ENCODE measurements around the gene HOXA4.

The HOXA4 gene

DNA sequence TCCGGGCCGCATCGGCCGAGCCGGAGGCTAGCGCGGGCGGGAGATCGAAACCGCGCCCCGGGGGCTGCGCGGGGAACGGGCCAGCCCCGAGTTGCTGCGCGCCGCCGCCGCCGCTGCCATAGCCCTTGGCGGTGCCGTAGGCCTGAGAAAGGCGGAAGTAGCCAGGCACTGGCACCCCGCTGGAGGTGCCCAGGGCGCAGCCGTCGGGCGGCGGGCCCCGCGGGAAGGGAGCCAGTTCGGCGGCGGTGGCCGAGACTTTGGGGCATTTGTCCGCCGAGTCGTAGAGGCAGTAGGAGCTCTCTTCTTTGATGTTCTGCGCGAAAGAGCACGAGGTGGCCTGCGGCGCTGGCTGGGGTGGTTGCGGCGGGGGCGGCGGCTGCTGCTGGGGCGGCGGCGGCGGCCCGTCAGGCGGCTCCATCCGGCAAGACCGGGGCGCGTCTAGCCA lies 43.0 kb upstream of the HOXA4 start:
- DNase-seq (ENCODE audit: low read depth), result no peak

DNA sequence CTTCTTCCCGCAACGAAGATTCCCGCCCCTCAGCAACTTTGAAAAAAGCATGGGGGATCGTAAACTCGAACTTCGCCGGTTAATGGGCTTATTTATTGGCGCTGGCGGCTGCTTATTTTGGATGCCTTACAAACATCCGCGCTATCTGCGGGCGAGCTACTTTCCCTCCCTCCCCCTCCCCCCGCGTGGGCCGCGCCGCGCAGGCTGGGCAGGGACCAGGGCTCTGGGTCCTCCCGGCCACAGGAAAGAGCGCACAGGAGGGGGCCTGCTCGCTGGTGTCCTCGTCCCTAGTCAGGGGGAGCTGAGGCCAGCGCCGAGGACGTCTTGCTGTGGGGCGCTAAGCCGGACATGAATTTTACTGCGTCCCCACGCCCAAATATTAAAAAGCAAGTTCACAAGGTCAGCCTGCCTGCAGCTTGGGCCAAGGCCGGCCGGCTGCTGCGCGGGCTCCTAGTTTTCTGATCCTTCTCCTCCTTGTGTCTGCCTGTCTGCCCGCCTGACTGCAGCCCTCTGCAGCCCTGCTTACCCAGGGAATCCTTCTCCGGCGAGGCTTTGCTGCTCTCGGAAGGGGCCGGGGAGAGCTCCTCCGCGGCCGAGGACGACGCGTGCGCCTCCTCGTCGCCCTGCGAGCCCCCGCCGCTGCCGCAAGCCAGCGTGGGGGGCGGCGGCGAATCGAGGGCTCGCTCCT lies 42.4 kb upstream of the HOXA4 start:
- in situ Hi-C loops (cut with HindIII; ENCODE audit: low sequenced_read_pairs), result loop anchor here (25.0 kb wide), 1 partner anchor 1011 kb away; the partner anchor contains the start of gene NFE2L3
- TF ChIP-seq, protein P1, sequence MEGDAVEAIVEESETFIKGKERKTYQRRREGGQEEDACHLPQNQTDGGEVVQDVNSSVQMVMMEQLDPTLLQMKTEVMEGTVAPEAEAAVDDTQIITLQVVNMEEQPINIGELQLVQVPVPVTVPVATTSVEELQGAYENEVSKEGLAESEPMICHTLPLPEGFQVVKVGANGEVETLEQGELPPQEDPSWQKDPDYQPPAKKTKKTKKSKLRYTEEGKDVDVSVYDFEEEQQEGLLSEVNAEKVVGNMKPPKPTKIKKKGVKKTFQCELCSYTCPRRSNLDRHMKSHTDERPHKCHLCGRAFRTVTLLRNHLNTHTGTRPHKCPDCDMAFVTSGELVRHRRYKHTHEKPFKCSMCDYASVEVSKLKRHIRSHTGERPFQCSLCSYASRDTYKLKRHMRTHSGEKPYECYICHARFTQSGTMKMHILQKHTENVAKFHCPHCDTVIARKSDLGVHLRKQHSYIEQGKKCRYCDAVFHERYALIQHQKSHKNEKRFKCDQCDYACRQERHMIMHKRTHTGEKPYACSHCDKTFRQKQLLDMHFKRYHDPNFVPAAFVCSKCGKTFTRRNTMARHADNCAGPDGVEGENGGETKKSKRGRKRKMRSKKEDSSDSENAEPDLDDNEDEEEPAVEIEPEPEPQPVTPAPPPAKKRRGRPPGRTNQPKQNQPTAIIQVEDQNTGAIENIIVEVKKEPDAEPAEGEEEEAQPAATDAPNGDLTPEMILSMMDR (IDR thresholded peaks at IDR 0.05; ENCODE audit: low read depth, low read length, missing control alignments), result no peak
- no peak for DNase-seq (ENCODE audit: low read depth)
- H3K4me3 ChIP-seq (ENCODE audit: low read depth, low read length), result no peak overlapping the region

More for the DNA sequence above, 43.0 kb upstream of the HOXA4 start:
- H3K4me3 ChIP-seq (ENCODE audit: low read depth, low read length), result no peak overlapping the region
- in situ Hi-C loops (cut with HindIII; ENCODE audit: low sequenced_read_pairs), result loop anchor here (25.0 kb wide), 1 partner anchor 1011 kb away; the partner anchor contains the start of gene NFE2L3
- TF ChIP-seq, protein P1 (IDR thresholded peaks at IDR 0.05; ENCODE audit: low read depth, low read length, missing control alignments), result no peak

DNA sequence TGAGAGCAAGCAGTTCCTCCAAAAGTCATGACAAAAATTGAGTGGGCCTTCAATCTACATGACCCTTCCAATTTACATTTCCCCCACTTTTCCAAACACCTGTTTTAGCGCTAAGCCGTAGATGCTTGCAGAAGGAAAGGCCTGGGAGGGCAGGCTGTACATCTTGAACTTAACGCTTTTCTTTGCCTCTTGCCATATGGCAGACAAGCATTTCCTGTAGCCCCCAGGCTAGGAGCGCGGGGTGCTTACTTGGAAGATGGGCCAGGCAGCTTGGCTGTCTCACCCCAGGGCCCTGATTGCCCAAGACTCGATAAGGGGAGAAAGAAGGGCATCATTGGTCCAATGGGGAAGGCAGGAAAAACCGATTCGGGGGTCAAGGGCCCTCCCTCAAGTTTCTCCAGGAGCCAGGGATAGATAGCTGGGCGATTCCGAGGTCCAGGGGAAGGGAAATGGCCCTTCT lies 41.8 kb upstream of the HOXA4 start:
- no peak for DNase-seq (ENCODE audit: low read depth)
- TF ChIP-seq, protein P1 (IDR thresholded peaks at IDR 0.05; ENCODE audit: low read depth, low read length, missing control alignments), result no peak
- H3K4me3 ChIP-seq (ENCODE audit: low read depth, low read length), result no peak overlapping the region

DNA sequence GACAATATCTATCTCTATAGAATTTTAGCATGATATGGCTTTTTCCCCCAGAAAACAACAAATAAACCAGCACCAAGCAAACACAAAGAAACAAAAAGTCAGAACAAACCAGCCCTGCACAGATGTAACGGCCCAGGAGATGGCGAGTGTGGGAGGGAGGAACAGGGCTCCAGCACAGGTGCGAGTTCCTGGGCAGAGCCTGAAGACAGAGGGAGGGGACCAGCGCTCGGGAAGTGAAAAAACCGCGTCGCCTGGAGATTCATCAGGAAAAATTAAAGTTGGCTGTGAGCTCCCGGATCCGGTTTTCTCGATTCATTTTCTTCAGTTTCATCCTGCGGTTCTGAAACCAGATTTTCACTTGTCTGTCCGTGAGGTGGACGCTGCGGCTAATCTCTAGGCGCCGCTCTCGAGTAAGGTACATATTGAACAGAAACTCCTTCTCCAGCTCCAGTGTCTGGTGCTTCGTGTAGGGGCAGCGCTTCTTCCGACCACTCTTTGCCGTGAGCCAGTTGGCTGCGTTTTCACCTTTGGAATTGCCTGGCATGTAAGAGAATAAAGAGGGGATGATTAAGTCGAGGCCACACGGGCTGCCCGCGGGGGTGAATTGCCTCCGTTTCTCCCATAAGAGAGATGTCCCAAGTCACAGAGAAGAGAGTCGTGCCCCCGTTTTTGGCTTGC lies 41.2 kb upstream of the HOXA4 start:
- DNase-seq (ENCODE audit: low read depth), result no peak
- in situ Hi-C loops (cut with HindIII; ENCODE audit: low sequenced_read_pairs), result loop anchor here (25.0 kb wide), 1 partner anchor 1009 kb away; the partner anchor contains the start of gene NFE2L3
- no peak overlapping the region for H3K4me3 ChIP-seq (ENCODE audit: low read depth, low read length)
- TF ChIP-seq, protein P1 (IDR thresholded peaks at IDR 0.05; ENCODE audit: low read depth, low read length, missing control alignments), result no peak

More for the DNA sequence above, 41.8 kb upstream of the HOXA4 start:
- in situ Hi-C loops (cut with HindIII; ENCODE audit: low sequenced_read_pairs), result loop anchor here (25.0 kb wide), 1 partner anchor 1010 kb away; the partner anchor contains the start of gene NFE2L3

DNA sequence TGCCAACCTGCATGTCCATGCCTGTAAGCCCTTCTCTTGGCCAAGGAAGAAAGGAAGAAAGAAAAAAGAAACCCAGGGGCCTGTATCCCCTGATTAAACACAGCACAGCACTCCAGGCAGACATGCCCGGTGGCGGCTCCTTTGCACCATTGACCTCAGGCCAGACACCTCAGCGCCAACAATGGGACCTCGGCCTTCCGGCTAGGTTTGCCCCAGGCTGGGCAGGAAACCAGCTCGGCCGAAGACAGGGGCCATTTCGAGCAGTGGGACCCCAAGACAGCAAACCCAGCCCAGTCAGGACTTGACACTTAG lies 40.7 kb upstream of the HOXA4 start:
- in situ Hi-C loops (cut with HindIII; ENCODE audit: low sequenced_read_pairs), result loop anchor here (25.0 kb wide), 1 partner anchor 1009 kb away; the partner anchor contains the start of gene NFE2L3
- DNase-seq (ENCODE audit: low read depth), result no peak
- TF ChIP-seq, protein P1 (IDR thresholded peaks at IDR 0.05; ENCODE audit: low read depth, low read length, missing control alignments), result no peak
- no peak overlapping the region for H3K4me3 ChIP-seq (ENCODE audit: low read depth, low read length)

DNA sequence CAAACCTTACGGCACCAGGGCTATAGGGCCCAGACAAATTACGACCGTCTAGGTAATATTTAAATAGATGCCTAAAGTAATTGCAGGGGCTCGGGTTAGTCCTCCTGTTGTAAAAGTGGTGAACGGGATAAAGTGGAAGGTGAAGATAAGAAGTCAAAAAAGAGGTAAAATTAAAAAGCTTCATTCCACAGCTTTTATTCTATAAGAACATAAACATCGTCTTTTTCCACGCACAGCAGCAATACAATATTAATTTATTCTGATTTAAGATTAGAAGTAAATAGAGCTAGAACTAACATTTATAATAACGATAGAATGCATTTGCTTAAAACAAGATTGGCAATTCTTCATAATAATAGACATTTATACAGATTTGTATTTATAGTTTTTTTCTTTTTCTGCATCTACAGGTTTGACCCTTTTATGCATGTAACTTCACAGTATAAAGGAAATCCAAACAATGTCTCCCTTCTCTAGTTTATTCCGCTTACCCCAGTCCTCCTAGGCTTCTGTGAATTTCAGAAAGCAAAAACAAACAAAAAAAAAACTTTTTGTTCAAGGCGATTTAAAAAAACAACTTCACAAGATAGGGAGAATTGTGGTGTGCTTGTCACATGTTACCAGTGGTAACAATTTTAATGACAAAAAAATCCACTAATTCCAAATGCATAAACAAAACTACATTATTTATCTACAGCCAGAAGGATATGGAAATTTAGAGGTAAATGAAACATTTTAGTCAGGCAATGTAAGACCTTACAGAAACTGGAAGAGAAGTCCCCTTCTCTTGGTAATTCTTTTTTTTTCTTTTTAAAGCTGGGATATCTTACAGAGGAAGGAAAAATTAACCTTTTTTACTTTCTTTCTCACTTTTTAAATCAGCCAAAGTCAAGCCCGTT lies 40.1 kb upstream of the HOXA4 start:
- no peak for DNase-seq (ENCODE audit: low read depth)
- no peak overlapping the region for H3K4me3 ChIP-seq (ENCODE audit: low read depth, low read length)

More for the DNA sequence above, 40.1 kb upstream of the HOXA4 start:
- in situ Hi-C loops (cut with HindIII; ENCODE audit: low sequenced_read_pairs), result loop anchor here (25.0 kb wide), 1 partner anchor 1008 kb away; the partner anchor contains the start of gene NFE2L3
- TF ChIP-seq, protein P1 (IDR thresholded peaks at IDR 0.05; ENCODE audit: low read depth, low read length, missing control alignments), result no peak
